ENCODE results near the gene MARCHF10.

GRCh38 chr17:62816282-62816839, 8.2 kb upstream of the MARCHF10 start:
- TF ChIP-seq, protein P1, sequence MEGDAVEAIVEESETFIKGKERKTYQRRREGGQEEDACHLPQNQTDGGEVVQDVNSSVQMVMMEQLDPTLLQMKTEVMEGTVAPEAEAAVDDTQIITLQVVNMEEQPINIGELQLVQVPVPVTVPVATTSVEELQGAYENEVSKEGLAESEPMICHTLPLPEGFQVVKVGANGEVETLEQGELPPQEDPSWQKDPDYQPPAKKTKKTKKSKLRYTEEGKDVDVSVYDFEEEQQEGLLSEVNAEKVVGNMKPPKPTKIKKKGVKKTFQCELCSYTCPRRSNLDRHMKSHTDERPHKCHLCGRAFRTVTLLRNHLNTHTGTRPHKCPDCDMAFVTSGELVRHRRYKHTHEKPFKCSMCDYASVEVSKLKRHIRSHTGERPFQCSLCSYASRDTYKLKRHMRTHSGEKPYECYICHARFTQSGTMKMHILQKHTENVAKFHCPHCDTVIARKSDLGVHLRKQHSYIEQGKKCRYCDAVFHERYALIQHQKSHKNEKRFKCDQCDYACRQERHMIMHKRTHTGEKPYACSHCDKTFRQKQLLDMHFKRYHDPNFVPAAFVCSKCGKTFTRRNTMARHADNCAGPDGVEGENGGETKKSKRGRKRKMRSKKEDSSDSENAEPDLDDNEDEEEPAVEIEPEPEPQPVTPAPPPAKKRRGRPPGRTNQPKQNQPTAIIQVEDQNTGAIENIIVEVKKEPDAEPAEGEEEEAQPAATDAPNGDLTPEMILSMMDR (conservative IDR thresholded peaks at IDR 0.05; ENCODE audit: low read length): no peak
- TF ChIP-seq EZH2phosphoT487 (IDR thresholded peaks at IDR 0.05; ENCODE audit: borderline replicate concordance, low read depth, low read length): no peak
